Measurements from ENCODE around the gene RERG.

DNA sequence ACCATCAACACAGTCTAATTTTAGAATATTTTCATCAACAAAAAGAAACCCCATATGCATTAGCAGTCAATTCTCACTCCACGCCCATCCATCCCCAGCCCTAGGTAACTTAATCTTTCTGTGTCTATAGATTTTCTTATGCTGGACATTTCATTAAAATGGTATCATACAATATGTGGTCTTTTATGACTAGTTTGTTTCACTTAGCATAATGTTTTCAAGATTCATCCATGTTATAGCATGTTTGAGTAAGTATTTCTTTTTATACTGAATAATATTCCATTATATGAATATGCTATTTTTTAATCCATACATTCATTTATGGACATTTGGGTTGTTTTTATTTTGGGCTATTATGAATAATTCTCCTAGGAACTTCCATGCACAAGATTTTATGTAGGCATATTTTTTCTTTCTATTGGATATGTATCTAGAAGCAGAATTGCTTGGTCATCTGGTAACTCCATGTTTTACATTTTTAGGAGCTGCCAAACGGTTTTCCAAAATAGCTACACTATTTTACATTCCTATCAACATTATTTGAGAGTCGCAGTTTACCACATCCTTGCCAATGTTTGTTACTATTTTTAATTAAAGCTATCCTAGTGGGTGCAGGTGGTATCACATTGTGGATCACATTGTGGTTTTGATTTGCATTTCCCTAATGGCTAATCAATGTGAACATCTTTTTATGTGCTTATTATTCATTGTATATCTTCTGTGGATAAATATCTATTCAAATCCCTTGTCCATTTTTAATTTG lies 49.0 kb downstream of the RERG start:
- TF ChIP-seq POLR2A (IDR thresholded peaks at IDR 0.05; ENCODE audit: low read length) (no peak), GATA1 (IDR thresholded peaks at IDR 0.05; ENCODE audit: low read depth, low read length) (no peak)
